ENCODE measurements around the gene SMKR1.
A peak's percentile ranks its signal among the peaks of the same experiment; 100 is the strongest.
"Not testable (repeated sequence)": the region's sequence is repeated elsewhere in the genome, so short reads cannot be mapped to it uniquely, and the experiment has no call there.

The SMKR1 gene

GRCh38 chr7:129501760-129502707 is at the start of gene SMKR1:
Gene SMKR1, plus strand, starts transcription at chr7:129502531. Its CDS starts 294 bp downstream, at chr7:129502825.
- DNase-seq (ENCODE audit: low read depth) = peak; percentile 88

DNA sequence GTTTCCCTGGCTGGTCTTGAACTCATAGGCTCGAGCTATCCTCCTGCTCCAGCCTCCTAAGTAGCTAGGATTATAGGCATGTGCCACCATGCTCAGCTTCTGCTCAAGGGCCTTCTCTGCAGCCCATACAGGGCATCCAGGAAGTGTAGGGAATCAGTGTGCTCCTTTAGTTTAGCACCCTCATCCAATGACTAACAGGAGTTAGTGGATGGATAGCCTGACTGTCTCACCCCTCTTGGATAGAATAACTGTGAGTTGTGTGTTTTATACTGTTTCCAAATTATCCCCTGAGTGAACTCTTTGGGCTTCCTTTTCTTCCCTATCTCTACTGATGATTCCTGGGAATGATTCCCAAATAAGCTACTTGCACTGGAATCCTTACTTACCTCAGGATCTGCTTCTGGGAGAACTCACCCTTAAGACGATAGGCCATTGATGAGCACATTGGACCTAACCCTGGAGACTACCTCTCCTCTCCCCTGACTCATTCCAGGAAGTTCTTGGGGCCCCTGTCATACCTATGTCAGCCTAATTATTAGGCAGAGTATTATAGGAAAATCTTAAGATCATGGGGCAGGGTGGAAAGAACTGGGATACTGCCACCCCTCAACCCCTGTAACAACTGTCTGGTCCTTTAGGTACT is 49.6 kb upstream of the SMKR1 start:
- DNase-seq (ENCODE audit: low read depth) = no peak

DNA sequence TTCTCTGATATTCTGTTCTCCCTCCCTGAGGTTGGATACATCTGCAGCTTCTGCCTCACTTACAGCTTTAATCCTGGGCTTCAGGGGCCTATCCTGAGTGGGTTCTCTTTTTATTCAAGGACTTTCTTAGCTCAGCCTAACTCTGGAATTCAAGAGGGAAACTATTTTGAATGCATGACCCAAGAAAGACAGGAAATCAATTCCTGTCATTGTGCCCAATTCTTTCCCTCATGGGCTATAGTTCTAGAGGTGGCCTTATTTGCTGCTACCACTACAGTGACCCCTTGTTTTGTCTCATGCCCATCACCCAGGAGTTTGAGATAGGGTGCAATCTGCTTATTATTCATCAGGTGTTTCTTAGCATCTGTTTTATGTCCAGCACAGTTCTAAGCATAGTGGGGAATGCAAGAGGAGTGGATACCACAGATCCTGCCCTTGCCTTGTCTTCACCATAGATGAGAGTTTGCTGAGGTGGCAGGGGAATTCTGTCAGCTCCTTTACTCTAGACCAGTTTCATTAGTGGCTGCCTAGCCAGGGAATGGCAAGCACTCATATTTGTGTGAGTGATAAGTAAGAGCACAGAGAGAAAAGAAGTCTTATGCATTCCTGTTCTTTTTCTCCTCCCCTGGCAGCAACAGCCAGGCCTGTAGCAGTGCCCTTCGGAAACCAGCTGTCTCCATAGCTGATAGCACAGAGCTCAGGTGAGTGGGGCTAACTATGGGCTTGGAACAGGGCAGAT is 48.7 kb upstream of the SMKR1 start:
- no peak for DNase-seq (ENCODE audit: low read depth)

- DNase-seq (ENCODE audit: low read depth) = no peak
Measured at GRCh38 chr7:129454249-129454551, 48.1 kb upstream of the SMKR1 start.

DNA sequence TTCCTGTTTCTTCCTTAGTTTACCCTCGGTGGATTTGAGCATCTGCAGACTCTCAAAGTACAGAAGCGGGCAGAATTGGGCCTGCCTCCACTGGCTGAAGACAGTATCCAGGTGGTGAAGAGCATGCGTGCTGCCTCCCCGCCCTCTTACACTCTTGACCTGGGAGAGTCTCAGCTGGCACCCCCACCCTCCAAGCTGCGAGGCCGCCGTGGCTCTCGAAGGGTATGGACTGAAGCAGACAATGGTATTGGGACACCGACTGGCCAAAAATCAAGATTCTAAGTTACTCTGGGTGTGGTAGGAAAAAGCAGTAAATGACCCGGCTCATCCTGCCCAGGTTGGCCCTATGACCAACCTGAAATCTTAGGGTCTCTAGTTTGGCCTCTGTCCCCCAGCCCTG is 45.9 kb upstream of the SMKR1 start:
- no peak for DNase-seq (ENCODE audit: low read depth)

DNA sequence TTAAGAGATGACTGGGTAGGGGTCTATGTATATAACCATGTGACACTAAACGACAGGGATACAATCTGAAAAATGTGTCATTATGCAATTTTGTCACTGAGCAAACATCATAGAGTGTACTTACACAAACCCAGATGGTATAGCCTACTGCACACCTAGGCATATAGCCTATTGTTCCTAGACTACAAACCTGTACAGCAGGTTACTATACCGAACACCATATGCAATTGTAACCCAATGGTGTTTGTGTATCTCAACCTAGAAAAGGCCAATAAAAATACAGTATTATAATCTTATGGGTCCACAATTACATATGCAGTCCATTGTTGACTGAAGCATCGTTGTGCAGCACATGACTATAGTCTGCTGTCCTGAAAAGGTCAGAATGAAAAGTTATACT is 45.2 kb upstream of the SMKR1 start:
- DNase-seq (ENCODE audit: low read depth) = no peak

GRCh38 chr7:129458171-129458570 is 44.2 kb upstream of the SMKR1 start:
- DNase-seq (ENCODE audit: low read depth) = no peak

DNA sequence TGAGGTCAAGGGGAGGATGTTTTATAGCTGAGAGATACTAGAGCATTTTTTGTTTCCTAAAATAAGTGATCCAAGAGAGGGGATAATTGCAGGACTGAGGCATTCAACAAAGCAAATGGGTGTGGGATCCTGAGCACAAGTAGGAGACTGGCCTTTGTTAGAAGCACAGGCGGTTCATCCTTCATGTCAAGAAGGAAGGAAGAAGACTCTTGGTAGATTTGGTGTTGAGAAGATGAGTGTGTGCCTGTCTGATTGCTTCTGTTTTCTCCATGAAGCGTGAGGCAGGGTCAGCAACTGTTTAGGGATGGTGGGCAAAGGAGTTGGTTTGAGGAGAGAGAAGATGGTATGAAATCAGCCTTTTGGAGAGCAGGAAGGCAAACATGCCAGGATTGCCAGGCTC is 40.5 kb upstream of the SMKR1 start:
- no peak for DNase-seq (ENCODE audit: low read depth)

DNA sequence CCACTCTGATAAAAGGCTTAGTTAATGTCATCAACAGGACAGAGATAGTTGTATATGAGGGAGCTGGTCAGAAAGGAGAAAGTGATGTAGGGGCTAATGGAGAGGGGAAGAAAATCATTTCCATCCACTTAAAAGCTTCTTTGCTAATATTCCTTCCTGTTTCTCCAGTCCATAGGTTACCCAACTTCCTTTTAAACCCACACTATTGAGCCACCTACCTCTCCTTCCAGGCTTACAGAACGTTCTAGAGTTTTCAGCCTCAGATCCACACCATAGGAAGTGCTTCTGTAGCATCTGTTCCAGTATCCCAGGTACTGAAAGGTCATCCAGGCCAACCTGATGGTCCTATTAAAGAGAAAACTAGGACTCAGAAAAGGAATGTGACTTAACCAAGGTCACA is 39.9 kb upstream of the SMKR1 start:
- DNase-seq (ENCODE audit: low read depth) = no peak

DNA sequence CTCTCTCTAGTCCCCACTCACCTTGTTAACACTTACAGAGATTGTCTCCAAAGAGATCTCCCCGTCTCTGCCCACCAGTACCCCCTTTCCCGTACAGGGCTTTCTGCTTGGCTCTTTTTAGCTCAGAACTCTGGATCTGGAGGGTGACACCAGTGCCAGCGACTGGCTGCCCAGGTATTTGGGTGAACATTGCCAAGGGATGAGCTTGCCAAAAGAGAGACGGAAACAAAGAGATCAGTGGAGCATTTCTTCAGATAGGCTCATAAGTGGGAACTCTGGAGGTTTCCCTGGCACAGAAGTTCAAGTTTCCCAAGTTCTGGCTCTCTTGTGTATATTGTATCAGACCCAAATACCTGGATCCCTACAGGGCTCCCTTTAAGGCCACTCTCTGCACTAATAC is 38.1 kb upstream of the SMKR1 start:
- no peak for DNase-seq (ENCODE audit: low read depth)

DNA sequence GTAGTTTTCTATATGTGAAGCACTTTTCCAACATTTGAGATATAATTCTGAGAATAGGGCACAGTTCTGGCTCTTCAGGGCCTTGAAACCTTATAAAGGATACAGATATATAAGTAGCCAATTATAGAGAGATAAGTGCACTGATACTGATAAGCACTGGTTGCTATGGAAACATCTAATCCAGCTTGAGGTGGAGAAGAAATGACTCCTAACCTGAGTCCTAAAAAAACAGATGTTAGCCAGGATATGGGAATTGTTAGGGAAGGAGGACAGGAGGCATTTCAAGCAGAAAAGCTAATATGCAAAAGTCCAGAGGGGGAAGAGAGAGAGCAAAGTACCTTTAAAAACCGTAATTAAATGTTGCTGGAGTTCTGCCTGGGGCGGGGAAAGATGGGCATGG is 37.3 kb upstream of the SMKR1 start:
- no peak for DNase-seq (ENCODE audit: low read depth)

- no peak for DNase-seq (ENCODE audit: low read depth)
Measured at GRCh38 chr7:129466796-129467195, 35.5 kb upstream of the SMKR1 start.

DNA sequence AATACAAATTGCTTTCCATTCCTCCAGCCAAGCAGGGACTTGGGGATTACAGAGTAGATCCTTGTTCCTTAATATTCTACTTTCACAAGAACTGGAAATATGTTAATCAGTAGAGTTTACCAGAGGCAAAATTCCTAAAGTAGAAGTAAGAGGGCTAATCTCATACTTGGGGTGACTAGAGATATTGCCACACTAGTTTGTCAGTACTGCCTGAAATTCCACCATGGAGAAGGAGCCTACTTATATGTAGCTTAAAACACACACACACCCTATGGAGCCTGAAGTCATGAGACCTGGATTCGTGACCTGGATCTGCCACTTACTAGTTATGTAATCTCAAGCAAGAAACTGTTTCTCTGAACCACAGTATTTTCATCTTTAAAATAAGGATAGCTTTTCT is 34.2 kb upstream of the SMKR1 start:
- DNase-seq (ENCODE audit: low read depth) = no peak

DNA sequence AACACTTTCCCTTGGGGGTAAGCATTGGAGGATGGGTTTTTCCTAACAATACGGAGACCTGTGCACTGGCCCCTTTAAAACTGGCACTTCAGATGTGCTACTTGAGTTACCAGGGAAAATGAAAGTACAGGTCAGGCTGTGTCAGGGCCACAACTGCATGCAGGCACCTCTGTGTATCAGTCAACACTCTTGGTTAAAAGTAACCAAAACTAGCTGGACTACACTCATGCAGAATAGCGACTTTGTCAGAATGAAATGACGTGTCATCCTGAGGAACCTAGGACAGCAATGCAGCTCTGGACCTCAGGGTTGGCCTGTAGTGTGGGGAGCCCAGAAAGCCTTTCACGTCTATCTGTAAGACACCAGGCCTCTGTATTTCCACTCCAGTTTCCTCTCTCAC is 33.8 kb upstream of the SMKR1 start:
- no peak for DNase-seq (ENCODE audit: low read depth)

GRCh38 chr7:129469930-129470329 is 32.4 kb upstream of the SMKR1 start:
- DNase-seq (ENCODE audit: low read depth) = no peak

- no peak for DNase-seq (ENCODE audit: low read depth)
Measured at GRCh38 chr7:129470411-129470810, 31.9 kb upstream of the SMKR1 start.

GRCh38 chr7:129471402-129471827 is 30.9 kb upstream of the SMKR1 start:
- no peak for DNase-seq (ENCODE audit: low read depth)

- not testable (repeated sequence) for DNase-seq (ENCODE audit: low read depth)
Measured at GRCh38 chr7:129475931-129476330, 26.4 kb upstream of the SMKR1 start.

GRCh38 chr7:129476398-129476797 is 25.9 kb upstream of the SMKR1 start:
- DNase-seq (ENCODE audit: low read depth) = not testable (repeated sequence)

DNA sequence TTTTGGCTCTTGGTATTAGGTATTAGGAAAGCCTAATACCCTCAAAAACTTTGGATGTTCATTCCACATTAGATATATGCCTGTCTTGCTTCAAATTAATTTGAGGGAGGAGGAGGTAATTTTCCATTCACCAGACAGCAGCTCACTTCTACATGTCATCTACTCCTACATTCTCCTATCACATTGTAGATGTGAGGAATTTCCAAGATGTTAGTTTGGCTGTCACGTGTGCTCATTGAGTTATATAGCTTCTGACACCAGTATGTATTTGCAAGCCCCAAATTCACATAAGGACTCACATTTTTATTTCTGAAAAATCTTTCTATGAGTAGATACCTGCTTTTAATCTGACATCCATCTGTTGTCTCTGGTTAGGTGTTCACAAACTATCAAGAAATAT is 22.5 kb upstream of the SMKR1 start:
- DNase-seq (ENCODE audit: low read depth) = no peak

GRCh38 chr7:129480674-129481363 is 21.5 kb upstream of the SMKR1 start:
- DNase-seq (ENCODE audit: low read depth) = no peak

GRCh38 chr7:129481376-129481775 is 21.0 kb upstream of the SMKR1 start:
- DNase-seq (ENCODE audit: low read depth) = not testable (repeated sequence)
